Measurements from ENCODE around the gene ADPRHL1.

ADPRHL1 gene

GRCh38 chr13:113364901-113365582 lies 88.2 kb downstream of the ADPRHL1 start:
- DNase-seq = no peak
- in situ Hi-C loops (cut with MboI; ENCODE audit: low pct_unique_long_range_greater_than_20kb, low sequenced_read_pairs) = no loop called here

- no peak for DNase-seq
These were observed 88.9 kb downstream of the ADPRHL1 start for GRCh38 chr13:113364311-113364889.

GRCh38 chr13:113361406-113361805 lies 91.9 kb downstream of the ADPRHL1 start:
- no peak for DNase-seq
- in situ Hi-C loops (cut with MboI; ENCODE audit: low pct_unique_long_range_greater_than_20kb, low sequenced_read_pairs) = no loop called here

More at GRCh38 chr13:113364311-113364889, 88.9 kb downstream of the ADPRHL1 start:
- in situ Hi-C loops (cut with MboI; ENCODE audit: low pct_unique_long_range_greater_than_20kb, low sequenced_read_pairs) = no loop called here

GRCh38 chr13:113360446-113360845 lies 92.8 kb downstream of the ADPRHL1 start:
- no peak for DNase-seq
- in situ Hi-C loops (cut with MboI; ENCODE audit: low pct_unique_long_range_greater_than_20kb, low sequenced_read_pairs) = no loop called here

GRCh38 chr13:113359571-113359970 lies 93.7 kb downstream of the ADPRHL1 start:
- DNase-seq = no peak
- in situ Hi-C loops (cut with MboI; ENCODE audit: low pct_unique_long_range_greater_than_20kb, low sequenced_read_pairs) = no loop called here

- in situ Hi-C loops (cut with MboI; ENCODE audit: low pct_unique_long_range_greater_than_20kb, low sequenced_read_pairs) = no loop called here
These were observed 94.6 kb downstream of the ADPRHL1 start for GRCh38 chr13:113358653-113359190.

GRCh38 chr13:113357529-113357928 lies 95.8 kb downstream of the ADPRHL1 start:
- DNase-seq = no peak
- in situ Hi-C loops (cut with MboI; ENCODE audit: low pct_unique_long_range_greater_than_20kb, low sequenced_read_pairs) = no loop called here

More at GRCh38 chr13:113358653-113359190, 94.6 kb downstream of the ADPRHL1 start:
- no peak for DNase-seq

GRCh38 chr13:113356596-113356995 lies 96.7 kb downstream of the ADPRHL1 start:
- no peak for DNase-seq
- in situ Hi-C loops (cut with MboI; ENCODE audit: low pct_unique_long_range_greater_than_20kb, low sequenced_read_pairs) = no loop called here

- in situ Hi-C loops (cut with MboI; ENCODE audit: low pct_unique_long_range_greater_than_20kb, low sequenced_read_pairs) = no loop called here
- DNase-seq = no peak
These were observed 97.7 kb downstream of the ADPRHL1 start for GRCh38 chr13:113355621-113356020.

- no peak for DNase-seq
- in situ Hi-C loops (cut with MboI; ENCODE audit: low pct_unique_long_range_greater_than_20kb, low sequenced_read_pairs) = no loop called here
These were observed 98.3 kb downstream of the ADPRHL1 start for GRCh38 chr13:113354831-113355610.

GRCh38 chr13:113353254-113353653 lies 100.0 kb downstream of the ADPRHL1 start:
- in situ Hi-C loops (cut with MboI; ENCODE audit: low pct_unique_long_range_greater_than_20kb, low sequenced_read_pairs) = no loop called here
- no peak for DNase-seq

- in situ Hi-C loops (cut with MboI; ENCODE audit: low pct_unique_long_range_greater_than_20kb, low sequenced_read_pairs) = no loop called here
These were observed 101.7 kb downstream of the ADPRHL1 start for GRCh38 chr13:113351514-113352026.

GRCh38 chr13:113350938-113351335 lies 102.4 kb downstream of the ADPRHL1 start:
- no peak for DNase-seq
- in situ Hi-C loops (cut with MboI; ENCODE audit: low pct_unique_long_range_greater_than_20kb, low sequenced_read_pairs) = no loop called here

More at GRCh38 chr13:113351514-113352026, 101.7 kb downstream of the ADPRHL1 start:
- DNase-seq = no peak

- in situ Hi-C loops (cut with MboI; ENCODE audit: low pct_unique_long_range_greater_than_20kb, low sequenced_read_pairs) = no loop called here
- DNase-seq = no peak
These were observed 103.0 kb downstream of the ADPRHL1 start for GRCh38 chr13:113350065-113350937.
